Measurements from ENCODE around the gene EIF4G1.

EIF4G1 gene

DNA sequence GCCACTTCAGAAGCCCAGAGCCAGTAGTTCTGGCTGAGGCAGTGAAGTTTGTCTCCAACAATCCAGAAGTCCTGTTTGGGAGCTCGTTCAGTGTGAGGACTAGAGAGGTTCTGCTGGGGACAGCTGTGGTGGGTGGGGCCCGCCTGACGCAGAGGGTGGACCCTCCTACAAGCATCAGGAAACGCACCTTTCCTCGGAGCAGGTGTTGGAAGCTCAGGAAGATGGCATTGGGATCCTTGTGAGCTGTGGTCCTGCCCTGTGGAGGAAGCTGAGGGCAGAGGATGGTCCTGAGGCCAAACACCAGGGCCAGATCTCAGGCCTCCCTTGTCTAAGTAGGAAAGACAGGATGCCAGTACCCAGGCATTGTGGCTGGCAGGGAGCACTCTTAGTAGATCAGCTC lies 58.5 kb downstream of the EIF4G1 start:
- Histone ChIP-seq H3K9ac (ENCODE audit: low read length) (no peak overlapping the region), H3K27ac (ENCODE audit: low read depth, low read length) (no peak overlapping the region), H3K27me3 (ENCODE audit: control insufficient read depth, insufficient read depth, low read length) (peaks cover 4% of the 10 kb centered on the region), H3K4me1 (ENCODE audit: control insufficient read depth, insufficient read depth, low read length) (peaks cover 5% of the 10 kb centered on the region), H3K4me3 (ENCODE audit: low read length) (no peak overlapping the region), H3K36me3 (ENCODE audit: control insufficient read depth, insufficient read depth, low read length) (no peaks in the 10 kb centered on the region)

DNA sequence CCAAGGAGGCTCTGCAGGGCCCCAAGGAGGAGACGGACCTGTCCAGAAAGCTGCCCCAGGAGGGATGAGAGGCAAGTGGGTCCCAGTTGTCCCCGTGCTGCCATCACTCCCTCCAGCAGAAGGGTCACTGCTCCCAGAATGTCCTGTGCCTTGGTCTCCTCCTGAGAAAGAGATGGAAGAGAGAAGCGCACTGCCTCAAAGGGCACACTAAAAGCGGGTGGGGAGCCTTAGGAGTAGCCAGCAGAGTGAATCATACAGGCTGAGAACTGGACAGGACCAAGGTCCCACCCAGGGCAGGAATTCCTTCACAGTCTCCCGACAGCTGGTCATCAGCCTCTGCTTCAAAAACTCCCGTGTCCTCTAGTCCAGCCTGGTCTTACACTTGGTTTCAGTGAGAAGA lies 59.0 kb downstream of the EIF4G1 start:
- Histone ChIP-seq H3K9ac (ENCODE audit: low read length) (no peak overlapping the region), H3K4me1 (ENCODE audit: control insufficient read depth, insufficient read depth, low read length) (peaks cover 7% of the 10 kb centered on the region), H3K27me3 (ENCODE audit: control insufficient read depth, insufficient read depth, low read length) (peaks cover 9% of the 10 kb centered on the region), H3K36me3 (ENCODE audit: control insufficient read depth, insufficient read depth, low read length) (no peaks in the 10 kb centered on the region), H3K27ac (ENCODE audit: low read depth, low read length) (no peak overlapping the region), H3K4me3 (ENCODE audit: low read length) (no peak overlapping the region)

DNA sequence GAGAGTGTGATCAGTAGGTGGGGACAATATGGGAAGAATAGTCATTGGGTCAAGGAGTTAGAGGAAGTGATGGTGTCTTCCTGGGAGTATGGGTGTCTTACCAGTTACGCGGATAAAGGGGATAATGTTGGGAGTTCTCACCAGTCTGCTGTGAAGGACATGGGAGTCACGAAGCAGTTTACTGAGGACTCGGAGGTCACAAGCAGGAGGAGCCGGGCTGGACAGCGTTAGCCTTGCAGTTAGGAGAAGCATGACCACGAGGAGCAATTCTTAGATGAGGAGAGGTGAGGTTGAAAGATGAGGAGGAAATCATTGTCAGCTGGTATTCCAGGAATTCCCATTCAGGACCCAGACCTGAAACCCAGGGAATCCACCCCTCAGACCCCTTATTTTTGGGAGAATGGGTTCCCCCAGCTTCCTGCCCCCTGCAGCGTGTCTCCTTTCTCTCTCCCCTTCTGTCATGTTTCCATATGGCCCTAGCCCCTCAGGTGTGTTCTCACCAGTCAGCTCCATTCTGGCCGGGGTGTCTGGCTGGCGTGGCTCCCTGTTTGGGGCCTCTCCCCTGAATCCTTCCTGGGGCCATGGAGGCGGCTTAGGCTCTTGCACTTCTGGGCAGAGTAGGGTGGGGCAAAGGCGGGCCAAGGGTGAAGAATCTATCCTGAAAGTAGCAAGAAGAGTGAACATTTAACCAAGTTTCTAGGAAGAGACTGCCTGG lies 61.5 kb downstream of the EIF4G1 start:
- peaks cover 20% of the 10 kb centered on the region for H3K27me3 ChIP-seq (ENCODE audit: control insufficient read depth, insufficient read depth, low read length)
- H3K4me3 ChIP-seq (ENCODE audit: low read length): no peak overlapping the region
- H3K4me1 ChIP-seq (ENCODE audit: control insufficient read depth, insufficient read depth, low read length): peaks cover 12% of the 10 kb centered on the region
- no peak overlapping the region for H3K9ac ChIP-seq (ENCODE audit: low read length)
- no peaks in the 10 kb centered on the region for H3K36me3 ChIP-seq (ENCODE audit: control insufficient read depth, insufficient read depth, low read length)
- H3K27ac ChIP-seq (ENCODE audit: low read depth, low read length): no peak overlapping the region

DNA sequence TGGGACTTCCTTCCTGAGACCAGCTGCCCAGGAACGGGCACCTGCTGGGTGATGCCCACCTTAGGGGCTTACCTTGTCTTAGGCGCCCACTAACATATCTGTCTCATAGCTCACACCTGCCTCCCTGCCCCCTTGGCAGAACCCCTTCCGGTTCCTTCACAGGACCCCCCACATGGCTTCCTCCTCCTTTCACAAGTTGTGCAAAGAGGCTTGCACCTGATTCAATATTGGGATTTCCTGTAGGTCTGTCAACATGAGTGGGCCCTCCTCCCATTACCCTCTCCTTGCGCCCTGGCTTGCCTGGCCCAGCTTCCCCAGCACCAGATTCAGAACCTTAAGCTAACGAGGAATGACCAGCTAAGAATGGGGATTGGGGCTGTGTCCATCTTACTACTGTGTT lies 63.0 kb downstream of the EIF4G1 start:
- peaks cover 27% of the 10 kb centered on the region for H3K27me3 ChIP-seq (ENCODE audit: control insufficient read depth, insufficient read depth, low read length)
- peaks cover 7% of the 10 kb centered on the region for H3K4me1 ChIP-seq (ENCODE audit: control insufficient read depth, insufficient read depth, low read length)
- no peak overlapping the region for H3K27ac ChIP-seq (ENCODE audit: low read depth, low read length)
- H3K9ac ChIP-seq (ENCODE audit: low read length): no peak overlapping the region
- H3K36me3 ChIP-seq (ENCODE audit: control insufficient read depth, insufficient read depth, low read length): no peaks in the 10 kb centered on the region
- H3K4me3 ChIP-seq (ENCODE audit: low read length): no peak overlapping the region

DNA sequence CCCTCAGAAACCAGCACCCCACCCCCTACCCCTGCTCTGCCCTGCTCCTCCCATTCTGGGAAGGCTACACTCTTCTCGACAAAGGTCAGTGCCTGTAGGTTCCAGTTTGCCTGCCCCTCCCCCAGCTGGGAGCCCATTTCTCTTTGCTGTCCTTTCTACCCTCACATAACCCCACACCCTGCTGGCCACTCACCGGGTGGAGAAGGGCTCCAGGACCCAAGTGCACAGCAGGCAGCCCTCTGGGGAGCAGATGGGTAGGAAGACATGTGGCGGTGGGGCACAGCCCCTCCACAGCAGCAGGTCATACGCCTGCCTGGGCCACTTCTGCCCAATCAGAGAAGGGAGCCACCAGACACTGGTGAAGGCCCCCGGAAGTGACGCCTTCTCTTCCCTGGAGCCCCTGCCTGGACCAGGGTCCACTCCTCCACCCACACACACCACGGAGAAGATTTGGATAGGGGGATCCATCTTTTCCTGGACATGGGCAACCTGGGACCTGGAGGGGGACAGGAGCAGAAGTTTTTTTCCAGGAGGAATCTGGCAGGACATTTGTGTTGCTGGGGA lies 63.6 kb downstream of the EIF4G1 start, which contains the start of gene THPO:
THPO (minus strand) TSS at position 326 of the 564 bp plus-strand sequence. CDS start 1,948 bp downstream, outside the sequence.
- Histone ChIP-seq H3K27ac (ENCODE audit: low read depth, low read length) (peak within 1 kb of the TSS; percentile 63), H3K9ac (ENCODE audit: low read length) (no peak within 1 kb of the TSS), H3K36me3 (ENCODE audit: control insufficient read depth, insufficient read depth, low read length) (no peaks in the 10 kb centered on the region), H3K4me1 (ENCODE audit: control insufficient read depth, insufficient read depth, low read length) (peaks cover 7% of the 10 kb centered on the region), H3K4me3 (ENCODE audit: low read length) (no peak within 1 kb of the TSS), H3K27me3 (ENCODE audit: control insufficient read depth, insufficient read depth, low read length) (peaks cover 27% of the 10 kb centered on the region)

DNA sequence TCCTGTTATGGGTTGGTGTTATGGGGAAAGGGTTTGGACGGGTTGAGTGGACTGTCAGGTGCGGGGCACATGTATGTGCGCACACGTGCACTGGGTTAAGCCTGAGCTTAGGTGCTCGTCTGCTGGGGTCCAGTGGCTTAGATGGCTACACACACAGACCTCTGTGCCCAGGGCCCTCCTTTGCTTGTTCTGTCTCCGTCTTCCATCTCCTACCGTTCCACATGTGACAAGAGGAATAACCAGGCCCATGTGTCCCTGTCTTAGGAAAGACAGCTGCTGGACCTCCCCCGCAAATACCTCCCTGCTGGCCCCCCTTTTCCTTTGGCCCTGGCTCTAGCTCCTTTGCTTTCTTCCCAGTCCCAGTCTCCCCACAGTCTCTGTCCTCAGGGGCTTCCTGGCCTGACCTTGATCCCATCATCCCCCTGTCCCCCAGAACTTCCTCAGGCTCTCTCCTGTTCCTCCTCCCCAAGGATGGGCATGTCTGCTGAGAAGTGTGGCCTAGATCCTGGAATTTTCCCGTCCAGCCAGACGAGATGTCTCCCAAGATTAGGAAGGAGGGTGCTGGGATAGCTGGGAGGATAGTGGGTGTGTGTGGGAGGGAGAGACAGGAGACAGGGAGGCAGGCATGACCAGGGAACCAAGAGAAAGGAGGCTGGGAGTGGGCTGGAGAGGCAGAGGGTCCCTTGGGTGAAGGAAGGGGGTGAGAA lies 64.4 kb downstream of the EIF4G1 start:
- H3K36me3 ChIP-seq (ENCODE audit: control insufficient read depth, insufficient read depth, low read length): no peaks in the 10 kb centered on the region
- peak overlapping the region; percentile 35 for H3K4me3 ChIP-seq (ENCODE audit: low read length)
- peak overlapping the region; percentile 63 for H3K27ac ChIP-seq (ENCODE audit: low read depth, low read length)
- H3K9ac ChIP-seq (ENCODE audit: low read length): peak overlapping the region; percentile 53
- H3K4me1 ChIP-seq (ENCODE audit: control insufficient read depth, insufficient read depth, low read length): peaks cover 7% of the 10 kb centered on the region
- H3K27me3 ChIP-seq (ENCODE audit: control insufficient read depth, insufficient read depth, low read length): peaks cover 27% of the 10 kb centered on the region

DNA sequence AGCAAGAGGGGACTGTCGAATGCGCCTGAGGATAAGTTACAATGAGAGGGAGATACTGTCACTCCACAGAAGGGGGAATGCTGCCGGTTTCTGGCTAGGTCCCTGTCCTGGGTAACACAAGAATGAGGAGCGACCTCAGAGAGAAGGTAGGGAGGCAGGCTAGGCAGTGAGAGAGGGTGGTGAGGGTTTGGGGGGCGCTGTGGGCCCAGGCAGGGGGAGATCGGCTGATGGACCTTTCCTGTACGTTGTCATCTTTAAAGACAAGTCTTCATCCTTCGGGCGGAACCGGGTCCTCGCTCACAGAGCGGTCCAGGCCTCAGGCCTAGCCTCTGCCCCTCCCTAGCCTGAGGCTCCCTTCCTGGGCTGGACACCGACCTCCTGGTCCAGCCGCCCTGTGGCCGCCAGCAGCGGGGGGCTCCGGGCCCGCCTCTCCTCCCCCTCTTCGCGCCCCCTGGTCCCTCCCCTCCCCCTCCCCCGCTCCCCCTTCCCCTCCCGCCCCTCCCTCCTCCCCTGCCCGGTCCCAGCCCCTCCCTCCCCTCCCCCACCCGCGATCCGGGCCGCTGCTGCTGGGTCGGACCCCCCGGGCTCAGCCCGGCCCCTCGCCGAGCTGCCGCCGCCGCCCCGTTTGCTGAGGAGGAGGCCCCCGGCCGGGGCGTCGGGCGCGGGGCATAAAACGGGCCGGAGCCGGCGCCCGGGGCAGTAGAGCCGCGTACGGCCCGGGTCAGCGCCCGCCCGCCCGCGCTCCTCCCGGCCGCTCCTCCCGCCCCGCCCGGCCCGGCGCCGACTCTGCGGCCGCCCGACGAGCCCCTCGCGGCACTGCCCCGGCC lies 65.2 kb downstream of the EIF4G1 start, which contains the start of gene CHRD:
CHRD (plus strand) TSS at position 697 of the 827 bp plus-strand sequence. CDS start 265 bp downstream, outside the sequence.
- Histone ChIP-seq H3K36me3 (ENCODE audit: control insufficient read depth, insufficient read depth, low read length) (no peaks in the 10 kb centered on the region), H3K4me3 (ENCODE audit: low read length) (peak within 1 kb of the TSS; percentile 40), H3K27me3 (ENCODE audit: control insufficient read depth, insufficient read depth, low read length) (peaks cover 27% of the 10 kb centered on the region), H3K4me1 (ENCODE audit: control insufficient read depth, insufficient read depth, low read length) (peaks cover 7% of the 10 kb centered on the region), H3K9ac (ENCODE audit: low read length) (peak within 1 kb of the TSS; percentile 53), H3K27ac (ENCODE audit: low read depth, low read length) (peak within 1 kb of the TSS; percentile 63)

DNA sequence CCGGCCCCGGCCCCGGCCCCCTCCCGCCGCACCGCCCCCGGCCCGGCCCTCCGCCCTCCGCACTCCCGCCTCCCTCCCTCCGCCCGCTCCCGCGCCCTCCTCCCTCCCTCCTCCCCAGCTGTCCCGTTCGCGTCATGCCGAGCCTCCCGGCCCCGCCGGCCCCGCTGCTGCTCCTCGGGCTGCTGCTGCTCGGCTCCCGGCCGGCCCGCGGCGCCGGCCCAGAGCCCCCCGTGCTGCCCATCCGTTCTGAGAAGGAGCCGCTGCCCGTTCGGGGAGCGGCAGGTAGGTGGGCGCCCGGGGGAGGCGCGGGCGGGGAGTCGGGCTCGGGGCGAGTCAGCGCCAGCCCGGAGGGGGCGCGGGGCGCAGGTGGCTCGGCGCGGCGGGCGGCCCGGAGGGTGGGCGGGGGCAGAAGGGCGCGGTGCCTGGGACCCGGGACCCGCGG lies 65.8 kb downstream of the EIF4G1 start:
- H3K4me3 ChIP-seq (ENCODE audit: low read length): peak overlapping the region; percentile 40
- no peak overlapping the region for H3K27ac ChIP-seq (ENCODE audit: low read depth, low read length)
- peaks cover 27% of the 10 kb centered on the region for H3K27me3 ChIP-seq (ENCODE audit: control insufficient read depth, insufficient read depth, low read length)
- H3K4me1 ChIP-seq (ENCODE audit: control insufficient read depth, insufficient read depth, low read length): peaks cover 7% of the 10 kb centered on the region
- H3K36me3 ChIP-seq (ENCODE audit: control insufficient read depth, insufficient read depth, low read length): no peaks in the 10 kb centered on the region
- H3K9ac ChIP-seq (ENCODE audit: low read length): no peak overlapping the region

DNA sequence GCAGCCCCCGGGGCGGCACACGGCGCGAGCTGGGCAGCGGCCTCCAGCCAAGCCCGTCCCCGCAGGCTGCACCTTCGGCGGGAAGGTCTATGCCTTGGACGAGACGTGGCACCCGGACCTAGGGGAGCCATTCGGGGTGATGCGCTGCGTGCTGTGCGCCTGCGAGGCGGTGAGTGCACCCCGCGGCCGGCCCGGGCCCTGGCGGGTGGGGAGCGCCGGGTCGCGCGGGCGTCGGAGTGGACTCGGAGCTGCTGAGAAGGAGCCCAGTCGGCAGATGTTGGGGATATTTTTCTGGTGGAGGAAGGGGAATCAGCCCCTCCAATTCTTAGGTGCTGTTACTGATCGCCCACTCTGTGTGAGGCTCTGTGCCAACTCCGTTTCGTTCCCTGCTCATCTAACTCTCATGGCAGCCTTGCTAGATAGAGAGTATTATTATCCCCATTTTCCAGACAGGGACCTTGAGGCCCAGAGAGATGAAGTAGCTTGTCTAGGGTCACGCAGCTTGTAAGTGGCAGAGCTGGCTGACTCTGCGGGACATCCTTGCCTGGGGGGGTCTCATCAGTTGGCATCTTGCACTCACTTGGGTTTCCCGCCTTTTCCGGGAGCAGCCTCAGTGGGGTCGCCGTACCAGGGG lies 66.3 kb downstream of the EIF4G1 start:
- peak overlapping the region; percentile 40 for H3K4me3 ChIP-seq (ENCODE audit: low read length)
- H3K36me3 ChIP-seq (ENCODE audit: control insufficient read depth, insufficient read depth, low read length): no peaks in the 10 kb centered on the region
- peaks cover 27% of the 10 kb centered on the region for H3K27me3 ChIP-seq (ENCODE audit: control insufficient read depth, insufficient read depth, low read length)
- H3K4me1 ChIP-seq (ENCODE audit: control insufficient read depth, insufficient read depth, low read length): peaks cover 7% of the 10 kb centered on the region
- H3K27ac ChIP-seq (ENCODE audit: low read depth, low read length): no peak overlapping the region
- H3K9ac ChIP-seq (ENCODE audit: low read length): no peak overlapping the region

DNA sequence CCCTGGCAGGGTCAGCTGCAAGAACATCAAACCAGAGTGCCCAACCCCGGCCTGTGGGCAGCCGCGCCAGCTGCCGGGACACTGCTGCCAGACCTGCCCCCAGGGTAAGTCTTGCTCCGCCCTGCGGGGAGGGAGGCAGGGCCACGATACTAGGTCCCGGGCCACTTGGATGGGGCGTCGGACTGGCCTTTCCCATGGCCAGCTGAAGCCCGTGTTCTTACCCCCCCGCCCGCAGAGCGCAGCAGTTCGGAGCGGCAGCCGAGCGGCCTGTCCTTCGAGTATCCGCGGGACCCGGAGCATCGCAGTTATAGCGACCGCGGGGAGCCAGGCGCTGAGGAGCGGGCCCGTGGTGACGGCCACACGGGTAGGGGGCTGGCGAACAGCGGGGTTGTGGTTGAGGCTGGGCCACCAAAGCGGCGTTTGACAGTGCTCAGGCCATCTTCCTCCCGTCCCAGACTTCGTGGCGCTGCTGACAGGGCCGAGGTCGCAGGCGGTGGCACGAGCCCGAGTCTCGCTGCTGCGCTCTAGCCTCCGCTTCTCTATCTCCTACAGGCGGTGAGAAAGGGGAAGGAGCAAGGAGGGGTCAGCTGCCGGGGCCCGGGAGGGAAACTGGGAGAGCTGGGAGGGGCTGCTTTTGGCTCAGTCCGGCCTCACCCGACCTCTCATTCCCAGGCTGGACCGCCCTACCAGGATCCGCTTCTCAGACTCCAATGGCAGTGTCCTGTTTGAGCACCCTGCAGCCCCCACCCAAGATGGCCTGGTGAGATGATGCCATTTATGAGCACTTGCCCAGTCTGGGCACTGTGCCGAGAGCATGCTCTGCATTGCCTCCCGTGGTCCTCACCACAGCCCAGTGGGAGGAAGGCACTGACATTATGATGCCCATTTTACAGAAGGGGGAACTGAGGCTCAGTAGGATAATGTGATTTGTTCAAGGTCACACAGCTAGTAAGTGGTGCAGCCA lies 67.1 kb downstream of the EIF4G1 start:
- peak overlapping the region; percentile 40 for H3K4me3 ChIP-seq (ENCODE audit: low read length)
- no peak overlapping the region for H3K9ac ChIP-seq (ENCODE audit: low read length)
- H3K27me3 ChIP-seq (ENCODE audit: control insufficient read depth, insufficient read depth, low read length): peaks cover 27% of the 10 kb centered on the region
- H3K36me3 ChIP-seq (ENCODE audit: control insufficient read depth, insufficient read depth, low read length): no peaks in the 10 kb centered on the region
- no peak overlapping the region for H3K27ac ChIP-seq (ENCODE audit: low read depth, low read length)
- peaks cover 7% of the 10 kb centered on the region for H3K4me1 ChIP-seq (ENCODE audit: control insufficient read depth, insufficient read depth, low read length)
